ENCODE measurements around the gene NIPSNAP2.
"Not testable (repeated sequence)": the region's sequence is repeated elsewhere in the genome, so short reads cannot be mapped to it uniquely, and the experiment has no call there.

NIPSNAP2 gene

DNA sequence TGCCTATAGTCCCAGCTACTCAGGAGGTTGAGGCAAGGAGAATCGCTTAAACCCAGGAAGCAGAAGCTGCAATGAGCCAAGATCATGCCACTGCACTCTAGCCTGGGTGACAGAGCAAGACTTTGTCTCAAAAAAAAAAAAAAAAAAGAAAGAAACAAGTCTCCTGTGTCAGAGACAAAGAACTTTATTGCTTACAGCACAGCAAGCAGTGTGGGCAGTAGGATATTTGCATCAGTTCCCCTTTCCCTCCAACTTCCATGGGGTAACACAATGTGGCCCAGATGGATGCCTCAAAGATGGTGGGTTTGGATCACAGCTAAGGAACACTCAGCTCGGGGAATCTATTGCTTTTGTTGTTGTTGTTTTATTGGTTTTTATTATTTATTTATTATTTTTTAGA, 81.4 kb downstream of the NIPSNAP2 start:
- H3K27ac ChIP-seq (ENCODE audit: low read length, poor library complexity, severe bottlenecking); H2BK120ac ChIP-seq (ENCODE audit: low read depth, low read length); H4K8ac ChIP-seq (ENCODE audit: low read length); DNase-seq; H3K27me3 ChIP-seq (ENCODE audit: control insufficient read depth in 1 of 2, insufficient read depth in 1 of 2, low read length in 2 of 2); H2BK5ac ChIP-seq (ENCODE audit: low read depth, low read length, poor library complexity, severe bottlenecking); H3K36me3 ChIP-seq (ENCODE audit: control insufficient read depth in 1 of 2, insufficient read depth in 2 of 2, low read depth in 1 of 2, low read length in 2 of 2); H3K14ac ChIP-seq (ENCODE audit: low read length in 2 of 2); H2BK12ac ChIP-seq (ENCODE audit: low read length in 2 of 2); H3K4ac ChIP-seq (ENCODE audit: low read depth in 1 of 2, low read length in 2 of 2); H3K9ac ChIP-seq (ENCODE audit: low read length); H2AFZ ChIP-seq (ENCODE audit: low read depth, low read length); H3K9me3 ChIP-seq (ENCODE audit: control insufficient read depth, low read length); H3K4me2 ChIP-seq (ENCODE audit: low read length, poor library complexity, severe bottlenecking); H3K18ac ChIP-seq (ENCODE audit: low read depth in 1 of 2, low read length in 2 of 2); H3K4me3 ChIP-seq (ENCODE audit: insufficient read depth in 1 of 2, low read depth in 1 of 2, low read length in 2 of 2); H2BK15ac ChIP-seq (ENCODE audit: low read depth, poor library complexity, severe bottlenecking); H2AK5ac ChIP-seq (ENCODE audit: low read length, severe bottlenecking); H4K91ac ChIP-seq (ENCODE audit: low read length); H3K23ac ChIP-seq (ENCODE audit: low read length in 2 of 2): not testable (repeated sequence)
- Histone ChIP-seq H3K4me1 (ENCODE audit: control insufficient read depth, insufficient read depth, low read depth, low read length) (peaks cover 16% of the 10 kb centered on the region), H3K79me1 (replicated peaks; ENCODE audit: low read length, poor library complexity, severe bottlenecking) (peaks cover 12% of the 10 kb centered on the region)
- 92% methylated on average over 2 of the region's 2 CpGs for WGBS

DNA sequence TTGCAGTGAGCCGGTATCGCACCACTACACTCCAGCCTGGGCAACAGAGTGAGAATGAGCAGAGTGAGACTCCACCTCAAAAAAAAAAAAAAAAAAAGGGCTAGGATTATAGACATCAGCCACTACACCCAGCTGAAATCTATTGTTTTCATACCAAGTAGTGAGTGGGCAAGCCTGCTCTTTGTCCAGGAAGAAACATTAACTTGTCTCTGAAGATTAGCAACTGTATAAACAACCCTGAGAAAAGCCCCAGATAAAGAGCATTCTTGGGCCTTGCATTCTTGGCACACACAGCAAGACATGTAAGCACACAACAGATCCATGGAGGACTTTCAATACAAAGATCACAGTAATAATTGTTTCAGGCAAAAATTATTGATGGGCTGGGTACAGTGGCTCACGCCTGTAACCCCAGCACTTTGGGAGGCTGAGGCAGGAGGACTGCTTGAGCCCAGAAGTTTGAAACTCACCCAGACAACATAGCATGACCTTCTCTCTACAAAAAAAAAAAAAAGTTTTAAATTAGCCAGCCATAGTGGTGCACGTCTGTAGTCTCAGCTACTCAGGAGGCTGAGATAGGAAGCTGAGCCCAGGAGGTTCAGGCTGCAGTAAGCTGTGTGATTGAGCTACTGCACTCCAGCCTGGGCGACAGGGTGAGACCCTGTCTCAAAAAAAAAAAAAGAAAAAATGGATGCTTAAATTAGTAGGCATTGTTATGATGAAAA, 82.5 kb downstream of the NIPSNAP2 start:
- Histone ChIP-seq H2BK12ac (ENCODE audit: low read length in 2 of 2) (peak overlapping the region in 1 of 2 experiments; percentile 54), H2BK15ac (ENCODE audit: low read depth, poor library complexity, severe bottlenecking) (no peak overlapping the region), H3K79me1 (replicated peaks; ENCODE audit: low read length, poor library complexity, severe bottlenecking) (peaks cover 8% of the 10 kb centered on the region), H2BK5ac (ENCODE audit: low read depth, low read length, poor library complexity, severe bottlenecking) (peak overlapping the region; percentile 92), H3K4me1 (ENCODE audit: control insufficient read depth, insufficient read depth, low read depth, low read length) (peaks cover 16% of the 10 kb centered on the region), H3K23ac (ENCODE audit: low read length in 2 of 2) (no peak overlapping the region), H2AFZ (ENCODE audit: low read depth, low read length) (no peak overlapping the region), H3K27ac (ENCODE audit: low read length, poor library complexity, severe bottlenecking) (peak overlapping the region; percentile 90), H3K14ac (ENCODE audit: low read length in 2 of 2) (no peak overlapping the region), H3K9me3 (ENCODE audit: control insufficient read depth, low read length) (no peaks in the 10 kb centered on the region), H3K9ac (ENCODE audit: low read length) (peak overlapping the region; percentile 9), H3K4me2 (ENCODE audit: low read length, poor library complexity, severe bottlenecking) (no peak overlapping the region), H4K91ac (ENCODE audit: low read length) (peak overlapping the region; percentile 90), H3K36me3 (ENCODE audit: control insufficient read depth in 1 of 2, insufficient read depth in 2 of 2, low read depth in 1 of 2, low read length in 2 of 2) (peaks cover 0 to 4% of the 10 kb centered on the region in 2 experiments), H3K27me3 (ENCODE audit: control insufficient read depth in 1 of 2, insufficient read depth in 1 of 2, low read length in 2 of 2) (no peaks in the 10 kb centered on the region), H3K4me3 (ENCODE audit: insufficient read depth in 1 of 2, low read depth in 1 of 2, low read length in 2 of 2) (no peak overlapping the region), H3K4ac (ENCODE audit: low read depth in 1 of 2, low read length in 2 of 2) (peak overlapping the region; percentile 75 to 91), H4K8ac (ENCODE audit: low read length) (peak overlapping the region; percentile 12), H2BK120ac (ENCODE audit: low read depth, low read length) (no peak overlapping the region), H2AK5ac (ENCODE audit: low read length, severe bottlenecking) (peak overlapping the region; percentile 2), H3K18ac (ENCODE audit: low read depth in 1 of 2, low read length in 2 of 2) (peak overlapping the region; percentile 62 to 83)
- WGBS = 7% methylated on average over 1 of the region's 5 CpGs
- peak; percentile 94 for DNase-seq

DNA sequence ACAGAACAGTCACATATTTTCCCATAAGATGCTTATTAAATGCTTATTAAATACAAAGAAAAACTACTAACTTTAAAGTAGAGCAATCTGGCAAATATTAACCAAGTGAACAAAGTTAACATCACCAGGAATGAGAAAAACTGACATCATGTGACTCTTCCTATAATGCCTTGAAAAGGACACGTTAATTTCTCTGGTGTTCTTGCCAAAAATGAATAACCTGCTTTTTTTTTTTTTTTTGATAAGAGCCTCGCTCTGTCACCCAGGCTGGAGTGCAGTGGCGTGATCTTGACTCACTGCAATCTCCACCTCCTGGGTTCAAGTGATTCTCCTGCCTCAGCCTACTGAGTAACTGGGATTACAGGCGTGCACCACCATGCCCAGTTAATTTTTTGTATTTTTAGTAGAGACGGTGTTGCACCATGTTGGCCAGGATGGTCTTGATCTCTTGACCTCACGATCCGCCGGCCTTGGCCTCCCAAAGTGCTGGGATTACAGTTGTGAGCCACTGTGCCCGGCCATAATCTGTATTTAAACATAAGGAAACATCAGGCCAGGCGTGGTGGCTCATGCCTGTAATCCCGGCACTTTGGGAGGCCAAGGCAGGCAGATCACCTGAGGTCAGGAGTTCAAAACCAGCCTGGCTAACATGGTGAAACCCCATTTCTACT, 83.2 kb downstream of the NIPSNAP2 start:
- not testable (repeated sequence) for H2AK5ac ChIP-seq (ENCODE audit: low read length, severe bottlenecking); H3K14ac ChIP-seq (ENCODE audit: low read length in 2 of 2); H3K27me3 ChIP-seq (ENCODE audit: control insufficient read depth in 1 of 2, insufficient read depth in 1 of 2, low read length in 2 of 2); H2AFZ ChIP-seq (ENCODE audit: low read depth, low read length); H3K9me3 ChIP-seq (ENCODE audit: control insufficient read depth, low read length); H2BK120ac ChIP-seq (ENCODE audit: low read depth, low read length); H3K23ac ChIP-seq (ENCODE audit: low read length in 2 of 2); H3K4me3 ChIP-seq (ENCODE audit: insufficient read depth in 1 of 2, low read depth in 1 of 2, low read length in 2 of 2); DNase-seq; H2BK15ac ChIP-seq (ENCODE audit: low read depth, poor library complexity, severe bottlenecking); H3K36me3 ChIP-seq (ENCODE audit: control insufficient read depth in 1 of 2, insufficient read depth in 2 of 2, low read depth in 1 of 2, low read length in 2 of 2); H3K79me1 ChIP-seq (replicated peaks; ENCODE audit: low read length, poor library complexity, severe bottlenecking); H3K4me2 ChIP-seq (ENCODE audit: low read length, poor library complexity, severe bottlenecking); H4K8ac ChIP-seq (ENCODE audit: low read length)
- Histone ChIP-seq H3K4me1 (ENCODE audit: control insufficient read depth, insufficient read depth, low read depth, low read length) (peaks cover 16% of the 10 kb centered on the region), H2BK5ac (ENCODE audit: low read depth, low read length, poor library complexity, severe bottlenecking) (peak overlapping the region; percentile 92), H4K91ac (ENCODE audit: low read length) (peak overlapping the region; percentile 43), H3K4ac (ENCODE audit: low read depth in 1 of 2, low read length in 2 of 2) (peak overlapping the region in 1 of 2 experiments; percentile 49), H3K27ac (ENCODE audit: low read length, poor library complexity, severe bottlenecking) (peak overlapping the region; percentile 90), H2BK12ac (ENCODE audit: low read length in 2 of 2) (peak overlapping the region in 1 of 2 experiments; percentile 72), H3K9ac (ENCODE audit: low read length) (peak overlapping the region; percentile 9), H3K18ac (ENCODE audit: low read depth in 1 of 2, low read length in 2 of 2) (peak overlapping the region in 1 of 2 experiments; percentile 34)
- 90% methylated on average over 11 of the region's 11 CpGs for WGBS

DNA sequence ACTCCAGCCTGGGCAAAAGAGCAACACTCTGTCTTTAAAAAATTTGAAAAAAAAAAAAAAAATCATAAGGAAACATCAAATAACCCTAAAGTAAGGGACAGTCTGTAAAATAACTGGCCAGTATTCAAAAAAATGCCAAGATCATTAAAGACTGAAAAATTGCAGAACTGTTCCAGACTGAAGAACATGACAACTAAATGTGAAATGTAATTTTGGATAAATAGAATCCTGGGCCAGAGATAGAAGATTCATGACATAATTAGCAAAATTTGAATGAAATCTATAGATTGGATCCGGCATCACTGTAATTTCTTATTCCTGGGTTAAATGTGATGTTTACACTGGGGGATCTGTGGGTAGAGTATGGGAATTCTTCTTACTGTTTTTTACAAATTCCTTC, 83.9 kb downstream of the NIPSNAP2 start:
- H3K36me3 ChIP-seq (ENCODE audit: control insufficient read depth in 1 of 2, insufficient read depth in 2 of 2, low read depth in 1 of 2, low read length in 2 of 2) = peaks cover under 1 to 6% of the 10 kb centered on the region in 2 experiments
- no peak overlapping the region for H3K4ac ChIP-seq (ENCODE audit: low read depth in 1 of 2, low read length in 2 of 2)
- no peak overlapping the region for H3K18ac ChIP-seq (ENCODE audit: low read depth in 1 of 2, low read length in 2 of 2)
- no peak overlapping the region for H2BK12ac ChIP-seq (ENCODE audit: low read length in 2 of 2)
- H3K9me3 ChIP-seq (ENCODE audit: control insufficient read depth, low read length) = no peaks in the 10 kb centered on the region
- H4K91ac ChIP-seq (ENCODE audit: low read length) = no peak overlapping the region
- no peak overlapping the region for H4K8ac ChIP-seq (ENCODE audit: low read length)
- H3K14ac ChIP-seq (ENCODE audit: low read length in 2 of 2) = no peak overlapping the region
- peaks cover 20% of the 10 kb centered on the region for H3K4me1 ChIP-seq (ENCODE audit: control insufficient read depth, insufficient read depth, low read depth, low read length)
- DNase-seq = no peak
- H3K4me2 ChIP-seq (ENCODE audit: low read length, poor library complexity, severe bottlenecking) = no peak overlapping the region
- H2BK5ac ChIP-seq (ENCODE audit: low read depth, low read length, poor library complexity, severe bottlenecking) = no peak overlapping the region
- H2BK120ac ChIP-seq (ENCODE audit: low read depth, low read length) = no peak overlapping the region
- no peaks in the 10 kb centered on the region for H3K27me3 ChIP-seq (ENCODE audit: control insufficient read depth in 1 of 2, insufficient read depth in 1 of 2, low read length in 2 of 2)
- H3K4me3 ChIP-seq (ENCODE audit: insufficient read depth in 1 of 2, low read depth in 1 of 2, low read length in 2 of 2) = no peak overlapping the region
- H3K9ac ChIP-seq (ENCODE audit: low read length) = no peak overlapping the region
- H3K79me1 ChIP-seq (replicated peaks; ENCODE audit: low read length, poor library complexity, severe bottlenecking) = peaks cover 4% of the 10 kb centered on the region
- H3K23ac ChIP-seq (ENCODE audit: low read length in 2 of 2) = no peak overlapping the region
- H2AFZ ChIP-seq (ENCODE audit: low read depth, low read length) = no peak overlapping the region
- 100% methylated on average over 1 of the region's 1 CpG for WGBS
- H2AK5ac ChIP-seq (ENCODE audit: low read length, severe bottlenecking) = no peak overlapping the region
- peak overlapping the region; percentile 90 for H3K27ac ChIP-seq (ENCODE audit: low read length, poor library complexity, severe bottlenecking)
- no peak overlapping the region for H2BK15ac ChIP-seq (ENCODE audit: low read depth, poor library complexity, severe bottlenecking)

Measured in mesenchymal stem cell (in vitro differentiated cells and primary cell).